Activated CD8-positive, alpha-beta memory T cell treated with anti-CD3 and anti-CD28 coated beads, Interleukin-2, amount 50 U/mL, for 4 hours (primary cell): Measurements from ENCODE around the gene DNAH2.

ENCODE experiments used
- DNase-seq: peaks from one replicate; pipeline ENCODE4 v3.0.0-alpha.2; 2020

Gene DNAH2, protein sequence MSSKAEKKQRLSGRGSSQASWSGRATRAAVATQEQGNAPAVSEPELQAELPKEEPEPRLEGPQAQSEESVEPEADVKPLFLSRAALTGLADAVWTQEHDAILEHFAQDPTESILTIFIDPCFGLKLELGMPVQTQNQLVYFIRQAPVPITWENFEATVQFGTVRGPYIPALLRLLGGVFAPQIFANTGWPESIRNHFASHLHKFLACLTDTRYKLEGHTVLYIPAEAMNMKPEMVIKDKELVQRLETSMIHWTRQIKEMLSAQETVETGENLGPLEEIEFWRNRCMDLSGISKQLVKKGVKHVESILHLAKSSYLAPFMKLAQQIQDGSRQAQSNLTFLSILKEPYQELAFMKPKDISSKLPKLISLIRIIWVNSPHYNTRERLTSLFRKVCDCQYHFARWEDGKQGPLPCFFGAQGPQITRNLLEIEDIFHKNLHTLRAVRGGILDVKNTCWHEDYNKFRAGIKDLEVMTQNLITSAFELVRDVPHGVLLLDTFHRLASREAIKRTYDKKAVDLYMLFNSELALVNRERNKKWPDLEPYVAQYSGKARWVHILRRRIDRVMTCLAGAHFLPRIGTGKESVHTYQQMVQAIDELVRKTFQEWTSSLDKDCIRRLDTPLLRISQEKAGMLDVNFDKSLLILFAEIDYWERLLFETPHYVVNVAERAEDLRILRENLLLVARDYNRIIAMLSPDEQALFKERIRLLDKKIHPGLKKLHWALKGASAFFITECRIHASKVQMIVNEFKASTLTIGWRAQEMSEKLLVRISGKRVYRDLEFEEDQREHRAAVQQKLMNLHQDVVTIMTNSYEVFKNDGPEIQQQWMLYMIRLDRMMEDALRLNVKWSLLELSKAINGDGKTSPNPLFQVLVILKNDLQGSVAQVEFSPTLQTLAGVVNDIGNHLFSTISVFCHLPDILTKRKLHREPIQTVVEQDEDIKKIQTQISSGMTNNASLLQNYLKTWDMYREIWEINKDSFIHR (N-terminal part only)

DNA sequence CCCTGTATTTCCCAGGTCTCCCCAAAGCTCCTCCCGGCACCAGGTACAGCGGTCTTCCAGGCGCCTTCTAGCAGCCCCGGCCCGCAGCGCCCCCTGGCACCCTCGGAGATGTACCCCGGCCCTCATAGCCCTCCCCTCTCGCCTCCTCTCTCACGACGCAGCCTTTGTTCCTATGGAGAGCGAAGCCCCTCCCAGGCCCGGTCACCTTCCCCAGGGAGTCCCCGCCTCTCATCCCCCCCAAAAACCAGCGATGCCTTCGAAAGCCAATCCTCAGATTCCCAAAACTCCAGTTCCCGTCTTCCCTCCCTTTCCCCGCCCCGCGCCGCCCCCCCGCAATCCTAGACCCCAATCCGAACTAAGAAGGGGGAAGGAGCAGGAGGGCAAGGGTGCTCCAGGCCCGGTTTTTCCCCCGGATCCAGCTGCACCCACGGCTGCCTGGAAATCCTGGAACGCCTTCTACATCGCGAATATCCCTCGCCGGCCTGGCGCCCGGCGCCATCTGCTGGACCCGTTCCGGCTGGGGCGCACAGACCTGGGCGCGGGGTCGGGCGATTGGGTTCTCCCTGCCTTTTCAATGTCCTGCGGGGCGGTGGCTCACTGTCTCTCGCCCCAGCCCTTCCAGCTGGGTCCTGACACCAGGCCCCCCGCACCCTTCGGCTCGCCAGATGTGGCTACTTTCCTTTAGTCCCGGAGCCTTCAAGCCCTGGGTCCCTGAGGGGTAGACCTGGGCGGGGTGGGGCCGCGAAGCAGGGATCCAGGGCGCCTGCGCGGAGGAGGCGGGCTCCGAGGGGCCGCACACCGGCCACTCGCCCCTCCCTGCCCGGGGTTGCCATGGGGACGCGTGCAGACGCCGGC, at the start of gene DNAH2:
Gene DNAH2 (plus strand): TSS at position 844 of the 855 bp plus-strand sequence. CDS start 1,991 bp downstream, outside the sequence.
- DNase-seq: peak; percentile 35

DNA sequence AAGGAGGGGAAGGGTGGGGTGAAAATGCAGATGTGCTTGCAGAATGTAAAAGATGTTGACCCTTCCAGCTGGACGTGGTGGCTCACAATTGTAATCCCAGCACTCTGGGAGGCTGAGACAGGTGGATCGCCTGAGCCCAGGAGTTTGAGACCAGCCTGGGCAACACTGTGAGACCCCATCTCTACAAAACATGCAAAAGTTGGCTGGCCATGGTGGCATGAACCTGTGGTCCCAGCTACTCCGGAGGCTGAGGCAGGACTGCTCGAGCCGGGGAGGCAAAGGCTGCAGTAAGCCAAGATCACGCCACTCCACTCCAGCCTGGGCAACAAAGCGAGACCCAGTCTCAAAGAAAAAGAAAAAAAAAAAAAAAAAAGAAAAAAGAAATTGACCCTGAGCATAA, 49.1 kb upstream of the DNAH2 start:
- no peak for DNase-seq

DNA sequence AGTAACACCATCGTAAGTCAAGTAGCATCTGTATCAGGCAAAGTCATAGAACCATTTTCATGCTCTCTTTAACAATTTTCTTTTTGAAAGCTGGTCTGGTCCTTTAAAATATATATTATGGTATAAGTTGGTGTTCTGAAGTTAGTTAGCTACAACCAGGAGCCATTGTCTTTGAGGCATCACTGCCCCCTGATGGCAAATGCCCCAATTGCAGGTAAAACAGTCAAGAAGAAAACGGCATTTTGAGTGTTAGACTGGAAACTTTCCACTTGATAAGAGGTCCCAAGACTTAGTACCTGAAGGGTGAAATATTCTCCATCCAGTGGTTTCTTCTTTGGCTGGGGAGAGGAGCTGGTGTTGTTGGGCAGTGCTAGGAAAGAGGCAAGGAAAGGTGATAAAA, 44.3 kb upstream of the DNAH2 start:
- DNase-seq: peak; percentile 47

DNA sequence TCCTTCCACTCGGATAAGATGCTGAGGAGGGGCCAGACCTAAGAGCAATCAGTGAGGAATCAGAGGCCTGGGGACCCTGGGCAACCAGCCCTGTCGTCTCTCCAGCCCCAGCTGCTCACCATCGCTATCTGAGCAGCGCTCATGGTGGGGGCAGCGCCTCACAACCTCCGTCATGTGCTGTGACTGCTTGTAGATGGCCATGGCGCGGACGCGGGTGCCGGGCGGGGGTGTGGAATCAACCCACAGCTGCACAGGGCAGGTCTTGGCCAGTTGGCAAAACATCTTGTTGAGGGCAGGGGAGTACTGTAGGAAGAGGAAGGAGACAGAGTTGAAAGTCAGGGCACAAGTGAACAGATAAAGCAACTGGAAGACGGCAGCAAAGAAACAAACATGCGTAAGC, 42.6 kb upstream of the DNAH2 start:
- no peak for DNase-seq

DNA sequence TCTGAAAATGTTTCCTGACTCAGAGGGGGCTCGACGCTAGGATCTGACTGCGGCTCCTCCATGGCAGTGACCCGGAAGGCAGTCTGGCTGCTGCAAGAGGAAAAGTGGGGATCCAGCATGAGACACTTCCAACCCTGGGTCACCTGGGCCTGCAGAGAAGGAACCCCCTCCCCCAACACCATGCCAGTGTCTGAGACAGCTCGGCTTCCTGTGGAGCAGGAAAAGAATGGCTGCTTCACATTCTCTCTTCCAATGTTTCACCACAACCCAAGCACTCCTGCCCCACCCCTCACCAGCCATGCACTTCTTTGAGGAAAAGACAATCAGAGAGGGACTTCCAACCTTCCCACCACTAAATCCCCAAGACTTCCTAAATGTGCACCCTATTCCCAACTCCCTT, 41.0 kb upstream of the DNAH2 start:
- no peak for DNase-seq

DNA sequence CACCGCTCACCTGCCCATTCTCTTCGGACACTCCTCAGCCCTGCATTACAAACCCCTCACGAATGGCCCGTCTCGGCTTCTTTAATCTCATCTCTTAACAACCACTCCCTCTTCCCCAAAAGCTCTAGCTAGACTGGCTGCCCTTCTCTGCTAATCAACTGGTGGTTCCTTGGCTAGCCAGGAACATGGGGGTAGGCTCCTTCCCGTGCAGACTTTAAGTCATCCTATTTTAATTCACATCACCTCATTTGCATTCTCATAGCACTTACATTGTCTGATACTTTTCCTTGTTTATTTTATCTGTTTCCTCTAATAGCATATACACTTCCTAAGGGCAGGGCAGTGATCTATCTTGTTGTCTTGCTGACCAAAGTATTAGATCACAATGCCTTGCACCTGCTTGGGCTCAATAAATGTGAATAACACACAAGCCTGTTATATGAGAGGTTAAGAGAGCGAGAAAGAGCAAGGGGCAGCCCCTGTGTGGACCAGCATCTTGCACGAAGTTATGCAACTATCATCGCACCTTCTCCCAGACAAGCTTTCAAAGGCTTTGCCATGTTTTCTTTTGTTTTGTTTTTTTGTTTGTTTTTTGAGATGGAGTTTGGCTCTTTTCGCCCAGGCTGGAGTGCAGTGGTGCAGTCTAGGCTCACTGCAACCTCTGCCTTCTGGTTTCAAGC, 40.0 kb upstream of the DNAH2 start:
- DNase-seq: no peak

DNA sequence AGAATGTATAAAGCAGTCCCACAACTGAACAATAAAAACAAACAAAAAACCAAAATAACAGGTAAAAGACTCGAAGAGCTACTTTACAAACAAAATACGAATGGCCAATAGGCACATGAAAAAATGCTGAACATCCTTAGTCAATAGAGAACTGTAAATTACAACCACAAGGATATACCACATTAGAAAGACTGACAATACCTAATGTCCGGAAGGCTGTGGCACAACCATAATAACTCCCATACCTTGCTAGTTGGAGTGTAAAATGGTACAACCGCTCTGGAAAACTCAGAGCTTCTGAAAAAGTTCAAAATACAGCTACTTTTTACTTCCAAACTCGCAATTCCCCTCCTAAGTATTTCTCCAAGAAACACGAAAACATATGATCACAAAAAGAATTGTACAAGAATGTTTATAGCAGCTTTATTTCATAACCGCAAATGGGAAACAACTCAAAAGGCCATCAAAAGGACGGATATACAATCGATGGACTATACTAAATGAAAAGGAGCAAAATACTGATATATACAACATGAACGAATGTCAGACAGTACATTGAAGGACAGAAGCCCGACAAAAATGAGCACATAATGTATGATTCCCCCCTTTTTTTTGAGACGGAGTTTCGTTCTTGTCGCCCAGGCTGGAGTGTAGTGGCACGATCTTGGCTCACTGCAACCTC, 32.6 kb upstream of the DNAH2 start:
- DNase-seq: no peak

DNA sequence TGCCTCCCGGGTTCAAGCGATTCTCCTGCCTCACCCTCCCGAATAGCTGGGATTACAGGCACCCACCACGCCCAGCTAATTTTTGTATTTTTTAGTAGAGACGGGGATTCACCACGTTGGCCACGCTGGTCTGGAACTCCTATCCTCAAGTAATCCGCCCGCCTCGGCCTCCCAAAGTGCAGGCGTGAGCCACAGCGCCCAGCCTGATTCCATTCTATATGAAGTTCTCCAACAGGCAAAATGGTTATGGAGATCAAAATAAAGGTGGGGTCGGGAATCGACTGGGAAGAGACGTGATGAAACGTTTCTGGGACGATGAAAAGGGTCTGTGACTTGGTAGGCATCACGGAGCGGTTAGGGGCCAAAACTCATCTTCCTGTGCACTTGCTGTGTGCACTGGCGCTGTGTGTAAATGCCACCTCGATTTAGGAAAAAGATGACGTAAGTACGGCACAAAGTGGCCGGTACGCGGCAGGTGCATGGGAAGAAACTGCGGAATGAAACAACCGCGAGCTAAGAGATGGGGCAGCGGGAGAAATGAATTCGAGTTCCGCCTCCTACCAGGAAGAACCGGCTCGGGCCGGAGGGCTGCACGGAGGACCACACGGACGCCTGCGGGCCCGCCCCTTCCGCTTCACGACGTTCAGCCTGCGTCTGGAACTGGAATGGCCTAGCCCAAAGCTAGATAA, 31.9 kb upstream of the DNAH2 start:
- peak; percentile 84 for DNase-seq

DNA sequence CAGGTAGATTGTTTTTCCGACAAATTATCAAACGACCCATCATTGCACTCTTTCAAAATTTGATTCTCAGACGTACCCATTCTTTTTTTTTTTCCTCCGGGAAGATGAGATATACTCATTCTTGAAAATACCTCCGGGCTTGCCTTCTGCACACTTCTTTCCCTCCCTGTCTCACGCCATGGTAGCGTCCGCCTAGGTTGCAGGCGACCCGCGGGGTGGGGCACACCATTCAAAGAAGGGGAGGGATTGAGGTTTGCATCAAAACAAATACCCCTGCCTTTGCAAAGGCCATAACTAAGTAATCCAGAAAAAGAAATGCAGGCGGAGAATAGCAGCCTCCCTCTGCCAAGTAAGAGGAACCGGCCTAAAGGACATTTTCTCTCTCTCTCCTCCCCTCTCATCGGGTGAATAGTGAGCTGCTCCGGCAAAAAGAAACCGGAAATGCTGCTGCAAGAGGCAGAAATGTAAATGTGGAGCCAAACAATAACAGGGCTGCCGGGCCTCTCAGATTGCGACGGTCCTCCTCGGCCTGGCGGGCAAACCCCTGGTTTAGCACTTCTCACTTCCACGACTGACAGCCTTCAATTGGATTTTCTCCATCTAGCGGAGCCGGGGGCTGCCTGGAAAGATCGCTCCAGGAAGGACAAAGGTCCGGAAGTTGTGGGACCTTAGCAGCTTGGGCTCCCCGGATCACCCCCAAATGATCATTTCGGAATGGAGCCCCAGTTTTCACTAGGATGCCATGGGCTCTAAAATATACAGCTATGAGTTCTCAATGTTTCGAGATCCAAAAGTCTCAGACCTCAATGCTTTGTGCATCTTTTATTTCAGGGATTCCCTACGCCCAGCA, 31.1 kb upstream of the DNAH2 start:
- DNase-seq: peak; percentile 72

DNA sequence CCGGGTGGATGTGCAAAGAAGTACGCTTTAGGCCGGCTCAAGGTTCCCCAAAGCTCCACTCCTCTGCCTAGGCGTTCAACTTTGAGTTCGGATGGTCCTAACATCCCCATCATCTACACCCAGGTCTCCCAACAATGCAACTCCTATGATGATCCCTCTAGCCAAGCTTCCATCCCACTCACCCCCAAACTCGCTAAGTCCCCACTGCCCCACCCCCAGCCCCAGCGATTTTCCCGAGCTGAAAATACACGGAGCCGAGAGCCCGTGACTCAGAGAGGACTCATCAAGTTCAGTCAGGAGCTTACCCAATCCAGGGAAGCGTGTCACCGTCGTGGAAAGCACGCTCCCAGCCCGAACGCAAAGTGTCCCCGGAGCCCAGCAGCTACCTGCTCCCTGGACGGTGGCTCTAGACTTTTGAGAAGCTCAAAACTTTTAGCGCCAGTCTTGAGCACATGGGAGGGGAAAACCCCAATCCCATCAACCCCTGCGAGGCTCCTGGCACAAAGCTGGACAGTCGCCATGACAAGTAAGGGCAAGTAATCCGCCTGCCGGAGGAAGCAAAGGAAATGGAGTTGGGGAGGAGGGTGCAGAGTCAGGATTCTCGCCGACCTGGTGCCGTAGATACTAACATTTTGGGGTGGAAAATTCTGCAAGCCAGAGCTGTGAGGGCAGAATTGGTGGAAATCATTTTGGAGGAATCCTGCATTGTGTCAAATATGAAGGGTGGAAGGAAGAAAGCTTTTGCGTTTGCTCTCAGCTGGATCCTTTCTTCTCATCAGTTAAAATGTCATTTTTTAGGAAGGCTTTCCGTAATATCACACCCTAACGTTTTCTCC, 30.3 kb upstream of the DNAH2 start, which contains the start of gene TP53:
Gene TP53 (minus strand): TSS at position 419 of the 836 bp plus-strand sequence. CDS start 10,896 bp downstream, outside the sequence.
- peak; percentile 80 for DNase-seq

DNA sequence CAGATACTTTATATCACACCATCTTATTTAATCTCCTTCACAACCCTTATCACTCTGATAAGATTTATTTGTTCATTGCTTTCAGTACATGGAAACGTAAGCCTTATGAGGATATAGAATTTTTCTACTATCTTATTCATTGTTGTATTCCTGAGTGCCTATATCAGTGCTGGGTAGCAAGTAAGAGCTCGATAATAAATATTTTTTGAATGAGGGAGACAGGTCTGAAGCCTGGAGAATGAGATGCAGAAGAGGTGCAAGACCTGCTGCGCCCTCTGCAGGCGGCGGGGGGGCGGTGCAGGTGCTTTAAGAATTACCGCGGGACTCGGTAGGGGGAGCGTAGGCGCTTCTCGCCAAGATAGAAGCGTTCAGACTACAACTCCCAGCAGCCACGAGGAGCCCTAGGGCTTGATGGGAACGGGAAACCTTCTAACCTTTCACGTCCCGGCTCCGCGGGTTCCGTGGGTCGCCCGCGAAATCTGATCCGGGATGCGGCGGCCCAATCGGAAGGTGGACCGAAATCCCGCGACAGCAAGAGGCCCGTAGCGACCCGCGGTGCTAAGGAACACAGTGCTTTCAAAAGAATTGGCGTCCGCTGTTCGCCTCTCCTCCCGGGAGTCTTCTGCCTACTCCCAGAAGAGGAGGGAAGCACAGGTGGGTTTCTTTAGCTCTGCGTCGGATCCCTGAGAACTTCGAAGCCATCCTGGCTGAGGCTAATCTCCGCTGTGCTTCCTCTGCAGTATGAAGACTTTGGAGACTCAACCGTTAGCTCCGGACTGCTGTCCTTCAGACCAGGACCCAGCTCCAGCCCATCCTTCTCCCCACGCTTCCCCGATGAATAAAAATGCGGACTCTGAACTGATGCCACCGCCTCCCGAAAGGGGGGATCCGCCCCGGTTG, 29.4 kb upstream of the DNAH2 start, which contains the start of gene WRAP53:
Gene WRAP53 (plus strand): TSS at position 570 of the 900 bp plus-strand sequence. CDS start 172 bp downstream, at position 742.
- DNase-seq: peak; percentile 95

DNA sequence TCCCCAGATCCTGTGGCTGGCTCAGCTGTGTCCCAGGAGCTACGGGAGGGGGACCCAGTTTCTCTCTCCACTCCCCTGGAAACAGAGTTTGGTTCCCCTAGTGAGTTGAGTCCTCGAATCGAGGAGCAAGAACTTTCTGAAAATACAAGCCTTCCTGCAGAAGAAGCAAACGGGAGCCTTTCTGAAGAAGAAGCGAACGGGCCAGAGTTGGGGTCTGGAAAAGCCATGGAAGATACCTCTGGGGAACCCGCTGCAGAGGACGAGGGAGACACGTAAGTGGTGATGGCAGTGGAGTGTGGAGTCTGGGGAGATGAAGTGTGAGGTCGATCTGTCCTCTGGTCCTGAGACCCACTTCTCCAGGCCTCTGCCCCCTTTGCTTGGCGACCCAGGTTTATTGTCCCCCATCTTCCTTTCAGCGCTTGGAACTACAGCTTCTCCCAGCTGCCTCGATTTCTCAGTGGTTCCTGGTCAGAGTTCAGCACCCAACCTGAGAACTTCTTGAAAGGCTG, 28.7 kb upstream of the DNAH2 start:
- no peak for DNase-seq

DNA sequence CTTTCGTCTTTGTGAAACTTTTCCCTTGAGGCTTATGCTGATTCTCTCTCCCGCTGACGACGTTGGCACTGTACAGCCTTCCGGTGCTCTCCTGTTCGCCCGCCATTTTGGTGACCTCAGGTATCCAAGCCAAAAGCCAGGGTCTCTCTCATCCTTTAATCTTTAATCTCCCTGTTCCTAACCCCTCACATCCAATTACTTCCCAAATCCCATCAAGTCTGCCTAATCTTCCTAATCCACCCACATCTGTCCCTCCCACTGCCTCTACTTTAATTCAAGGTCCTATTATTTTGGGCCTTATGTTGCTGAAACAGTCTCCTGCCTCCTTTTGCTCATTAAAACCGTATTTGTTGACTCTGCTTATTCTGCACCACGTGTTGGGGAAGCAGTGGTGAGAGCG, 22.0 kb upstream of the DNAH2 start:
- no peak for DNase-seq

DNA sequence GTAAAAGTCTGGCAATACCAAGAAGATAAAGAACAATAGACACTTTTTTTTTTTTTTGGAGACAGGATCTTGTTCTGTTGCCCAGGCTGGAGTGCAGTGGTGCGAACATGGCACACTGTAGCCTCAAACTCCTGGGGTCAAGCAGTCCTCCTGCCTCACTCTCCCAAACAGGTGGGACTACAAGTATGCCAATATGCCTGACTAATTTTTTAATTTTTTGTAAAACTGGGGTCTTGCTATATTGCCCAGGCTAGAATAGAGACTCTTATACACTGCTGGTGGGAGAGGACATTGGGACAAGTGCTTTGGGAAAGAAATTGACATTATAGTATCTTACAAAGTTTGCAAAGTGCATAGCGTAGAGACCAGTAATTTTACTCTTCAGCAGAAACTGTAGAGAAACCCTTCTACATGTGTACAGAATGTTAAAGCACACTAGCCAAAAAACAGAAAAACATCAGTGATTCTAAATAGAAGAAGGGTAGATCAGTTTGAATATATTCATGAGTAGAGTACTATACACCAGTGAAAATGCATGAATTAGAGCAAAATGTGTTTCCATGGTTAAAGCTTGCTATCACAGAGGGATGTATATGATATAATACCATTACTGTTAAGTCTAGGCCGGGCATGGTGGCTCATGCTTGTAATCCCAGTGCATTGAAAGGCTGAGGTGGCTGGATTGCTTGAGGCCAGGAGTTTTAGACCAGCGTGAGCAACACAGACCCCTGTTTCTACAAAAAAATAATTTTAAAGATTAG, 19.5 kb upstream of the DNAH2 start:
- no peak for DNase-seq

DNA sequence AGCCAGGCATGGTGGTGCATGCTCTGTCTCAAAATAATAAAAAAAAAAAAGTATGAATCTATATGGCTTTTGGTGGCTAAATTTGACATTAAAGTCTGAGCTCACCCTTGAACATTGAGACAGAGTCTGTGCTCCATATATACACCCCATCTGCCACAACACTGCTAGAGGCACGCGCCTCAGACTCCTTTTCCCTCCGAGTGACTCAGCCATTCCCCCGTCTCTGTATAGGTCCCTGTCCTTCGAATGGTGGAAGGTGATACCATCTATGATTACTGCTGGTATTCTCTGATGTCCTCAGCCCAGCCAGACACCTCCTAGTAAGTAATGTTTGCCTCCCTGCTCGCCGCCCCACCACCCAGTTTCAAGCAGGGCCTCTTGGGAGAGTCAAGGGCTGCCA, 17.0 kb upstream of the DNAH2 start:
- no peak for DNase-seq

DNA sequence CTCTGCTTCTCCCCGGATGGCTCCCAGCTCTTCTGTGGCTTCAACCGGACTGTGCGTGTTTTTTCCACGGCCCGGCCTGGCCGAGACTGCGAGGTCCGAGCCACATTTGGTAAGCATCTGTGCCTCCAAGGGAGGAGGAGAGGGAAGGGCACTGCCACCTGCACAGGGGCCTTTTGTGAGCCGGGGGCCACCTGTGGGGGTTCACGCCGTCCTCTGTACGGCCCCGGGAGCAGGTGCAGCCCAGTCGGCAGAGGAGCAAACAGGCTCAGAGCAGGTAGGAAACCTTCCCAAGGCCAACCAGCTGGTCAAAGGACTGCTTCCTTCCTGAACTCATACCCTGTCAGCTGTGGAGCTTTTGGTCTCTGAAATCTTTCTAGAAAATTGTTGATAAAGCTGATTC, 15.9 kb upstream of the DNAH2 start:
- no peak for DNase-seq

DNA sequence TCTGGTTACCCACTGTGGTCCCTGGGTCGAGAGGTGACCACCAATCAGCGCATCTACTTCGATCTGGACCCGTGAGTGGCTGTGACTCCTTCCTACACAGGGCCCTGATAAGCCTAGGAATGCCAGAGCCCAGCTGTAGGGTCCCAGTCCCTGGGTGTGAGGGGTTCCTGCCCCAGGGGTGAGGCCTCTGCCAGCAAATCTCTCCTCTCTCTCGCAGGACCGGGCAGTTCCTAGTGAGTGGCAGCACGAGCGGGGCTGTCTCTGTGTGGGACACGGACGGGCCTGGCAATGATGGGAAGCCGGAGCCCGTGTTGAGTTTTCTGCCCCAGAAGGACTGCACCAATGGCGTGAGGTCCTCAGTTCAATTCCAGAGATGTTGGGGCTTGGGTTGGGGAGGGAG, 14.8 kb upstream of the DNAH2 start:
- no peak for DNase-seq
